Central memory CD8-positive, alpha-beta T cell (primary cell): ENCODE results near the gene WDR89.

ENCODE experiments used
- ATAC-seq: fragments of 150-1000 bp; cut with Tn5 transposase; replicated peaks from 2 replicates; pipeline ENCODE4 v1.10.0; 2022; ENCODE audit warnings: mild to moderate bottlenecking, moderate FRiP score, moderate number of reproducible peaks; ENCODE audit not compliant: poor library complexity, severe bottlenecking; ENCODE audit errors: extremely low read depth
- DNase-seq, 2 donors: peaks; one replicate each; pipeline ENCODE4 v3.0.0; 2021; ENCODE audit warnings: low spot score in 2 of 2
- H3K27ac Mint-ChIP-seq: one replicate; pipeline ENCODE4 v1.8.0; 2022; ENCODE audit warnings: low read depth, mild to moderate bottlenecking, moderate library complexity, mixed read lengths
- H3K27me3 Mint-ChIP-seq: one replicate; pipeline ENCODE4 v1.8.0; 2022; ENCODE audit warnings: mixed read lengths
- H3K36me3 Mint-ChIP-seq: one replicate; pipeline ENCODE4 v1.8.0; 2022; ENCODE audit warnings: mild to moderate bottlenecking, moderate library complexity, mixed read lengths; ENCODE audit not compliant: insufficient read depth
- H3K4me1 Mint-ChIP-seq: one replicate; pipeline ENCODE4 v1.8.0; 2022; ENCODE audit warnings: mixed read lengths
- H3K4me3 Mint-ChIP-seq: one replicate; pipeline ENCODE4 v1.8.0; 2022; ENCODE audit warnings: mild to moderate bottlenecking, moderate library complexity, mixed read lengths
- H3K9me3 Mint-ChIP-seq: one replicate; pipeline ENCODE4 v1.8.0; 2022; ENCODE audit warnings: mixed read lengths

The WDR89 gene

GRCh38 chr14:63641473-63642228 is at the start of gene WDR89:
Gene WDR89 (minus strand): TSS chr14:63641871. CDS start chr14:63599942, 41,929 bp downstream.
- H3K9me3 Mint-ChIP-seq: peaks cover 5% of the 10 kb centered on the region
- H3K27me3 Mint-ChIP-seq: no peaks in the 10 kb centered on the region
- H3K36me3 Mint-ChIP-seq: peaks cover 27% of the 10 kb centered on the region
- peak within 1 kb of the TSS; percentile 96 for H3K27ac Mint-ChIP-seq
- peak within 1 kb of the TSS; percentile 78 for H3K4me3 Mint-ChIP-seq
- peaks cover 22% of the 10 kb centered on the region for H3K4me1 Mint-ChIP-seq
- DNase-seq: peak; percentile 90 to 97
- peak; percentile 85 for ATAC-seq

- H3K4me3 Mint-ChIP-seq: no peak overlapping the region
- no peak for ATAC-seq
- H3K27ac Mint-ChIP-seq: peak overlapping the region; percentile 76
- peaks cover 6% of the 10 kb centered on the region for H3K4me1 Mint-ChIP-seq
- H3K9me3 Mint-ChIP-seq: no peaks in the 10 kb centered on the region
- H3K27me3 Mint-ChIP-seq: no peaks in the 10 kb centered on the region
- no peak for DNase-seq
- H3K36me3 Mint-ChIP-seq: peaks cover 7% of the 10 kb centered on the region
Measured at GRCh38 chr14:63689132-63689531, 47.5 kb upstream of the WDR89 start.

- ATAC-seq: no peak
- Mint-ChIP-seq H3K27me3 (no peaks in the 10 kb centered on the region), H3K4me1 (peaks cover 6% of the 10 kb centered on the region)
Measured at GRCh38 chr14:63686926-63687325, 45.3 kb upstream of the WDR89 start.

GRCh38 chr14:63685401-63685800 is 43.7 kb upstream of the WDR89 start:
- Mint-ChIP-seq H3K27ac (no peak overlapping the region), H3K9me3 (no peaks in the 10 kb centered on the region), H3K27me3 (no peaks in the 10 kb centered on the region), H3K4me3 (no peak overlapping the region), H3K4me1 (peaks cover 6% of the 10 kb centered on the region), H3K36me3 (peaks cover 6% of the 10 kb centered on the region)
- ATAC-seq (no peak), DNase-seq (no peak)

More at GRCh38 chr14:63686926-63687325, 45.3 kb upstream of the WDR89 start:
- DNase-seq: no peak
- H3K9me3 Mint-ChIP-seq: no peaks in the 10 kb centered on the region
- H3K36me3 Mint-ChIP-seq: peaks cover 7% of the 10 kb centered on the region
- peak overlapping the region; percentile 3 for H3K27ac Mint-ChIP-seq
- H3K4me3 Mint-ChIP-seq: no peak overlapping the region

- Mint-ChIP-seq H3K9me3 (no peaks in the 10 kb centered on the region), H3K27ac (no peak overlapping the region), H3K27me3 (no peaks in the 10 kb centered on the region), H3K4me1 (peaks cover 6% of the 10 kb centered on the region), H3K4me3 (no peak overlapping the region), H3K36me3 (peaks cover 7% of the 10 kb centered on the region)
- DNase-seq (no peak), ATAC-seq (no peak)
Measured at GRCh38 chr14:63682727-63683593, 41.3 kb upstream of the WDR89 start.

GRCh38 chr14:63678536-63678935 is 36.9 kb upstream of the WDR89 start:
- H3K36me3 Mint-ChIP-seq: peaks cover 11% of the 10 kb centered on the region
- H3K9me3 Mint-ChIP-seq: no peaks in the 10 kb centered on the region
- no peaks in the 10 kb centered on the region for H3K4me1 Mint-ChIP-seq
- ATAC-seq (no peak), DNase-seq (no peak)
- H3K27ac Mint-ChIP-seq: no peak overlapping the region
- H3K27me3 Mint-ChIP-seq: no peaks in the 10 kb centered on the region
- no peak overlapping the region for H3K4me3 Mint-ChIP-seq

GRCh38 chr14:63677891-63678379 is 36.3 kb upstream of the WDR89 start:
- ATAC-seq: no peak
- Mint-ChIP-seq H3K27me3 (no peaks in the 10 kb centered on the region), H3K27ac (no peak overlapping the region), H3K9me3 (no peaks in the 10 kb centered on the region), H3K4me1 (no peaks in the 10 kb centered on the region), H3K4me3 (no peak overlapping the region), H3K36me3 (peaks cover 11% of the 10 kb centered on the region)
- DNase-seq: no peak

GRCh38 chr14:63676615-63677014 is 34.9 kb upstream of the WDR89 start:
- peaks cover 8% of the 10 kb centered on the region for H3K36me3 Mint-ChIP-seq
- no peaks in the 10 kb centered on the region for H3K27me3 Mint-ChIP-seq
- no peaks in the 10 kb centered on the region for H3K4me1 Mint-ChIP-seq
- ATAC-seq: no peak
- no peak overlapping the region for H3K4me3 Mint-ChIP-seq
- DNase-seq: no peak
- H3K9me3 Mint-ChIP-seq: no peaks in the 10 kb centered on the region
- no peak overlapping the region for H3K27ac Mint-ChIP-seq

- H3K4me1 Mint-ChIP-seq: no peaks in the 10 kb centered on the region
- H3K27me3 Mint-ChIP-seq: no peaks in the 10 kb centered on the region
- ATAC-seq (no peak), DNase-seq (no peak)
- no peak overlapping the region for H3K4me3 Mint-ChIP-seq
- no peaks in the 10 kb centered on the region for H3K9me3 Mint-ChIP-seq
- no peak overlapping the region for H3K27ac Mint-ChIP-seq
- peaks cover 5% of the 10 kb centered on the region for H3K36me3 Mint-ChIP-seq
Measured at GRCh38 chr14:63673886-63674497, 32.3 kb upstream of the WDR89 start.

- no peak for ATAC-seq
- no peaks in the 10 kb centered on the region for H3K9me3 Mint-ChIP-seq
- H3K36me3 Mint-ChIP-seq: peaks cover 5% of the 10 kb centered on the region
Measured at GRCh38 chr14:63673255-63673654, 31.6 kb upstream of the WDR89 start.

GRCh38 chr14:63672417-63673180 is 30.9 kb upstream of the WDR89 start:
- Mint-ChIP-seq H3K4me1 (no peaks in the 10 kb centered on the region), H3K9me3 (no peaks in the 10 kb centered on the region), H3K27ac (no peak overlapping the region), H3K36me3 (peaks cover 4% of the 10 kb centered on the region), H3K4me3 (no peak overlapping the region), H3K27me3 (no peaks in the 10 kb centered on the region)
- DNase-seq (no peak), ATAC-seq (no peak)

More at GRCh38 chr14:63673255-63673654, 31.6 kb upstream of the WDR89 start:
- H3K27me3 Mint-ChIP-seq: no peaks in the 10 kb centered on the region
- H3K4me1 Mint-ChIP-seq: no peaks in the 10 kb centered on the region
- no peak for DNase-seq
- no peak overlapping the region for H3K27ac Mint-ChIP-seq
- H3K4me3 Mint-ChIP-seq: no peak overlapping the region

- DNase-seq: no peak
- no peak for ATAC-seq
Measured at GRCh38 chr14:63671987-63672386, 30.3 kb upstream of the WDR89 start.

More at GRCh38 chr14:63671987-63672386, 30.3 kb upstream of the WDR89 start:
- H3K4me3 Mint-ChIP-seq: no peak overlapping the region
- no peaks in the 10 kb centered on the region for H3K27me3 Mint-ChIP-seq
- H3K27ac Mint-ChIP-seq: no peak overlapping the region
- no peaks in the 10 kb centered on the region for H3K9me3 Mint-ChIP-seq
- H3K36me3 Mint-ChIP-seq: peaks cover 2% of the 10 kb centered on the region
- no peaks in the 10 kb centered on the region for H3K4me1 Mint-ChIP-seq
